Measurements from ENCODE around the gene CAMTA1. TPM values are rescaled to one million over a fixed set of nuclear protein-coding genes. Genes with fewer than 3 reads are reported as not detected.

Gene CAMTA1
- polyA plus RNA-seq, 1 experiment, result 23.1 TPM

DNA sequence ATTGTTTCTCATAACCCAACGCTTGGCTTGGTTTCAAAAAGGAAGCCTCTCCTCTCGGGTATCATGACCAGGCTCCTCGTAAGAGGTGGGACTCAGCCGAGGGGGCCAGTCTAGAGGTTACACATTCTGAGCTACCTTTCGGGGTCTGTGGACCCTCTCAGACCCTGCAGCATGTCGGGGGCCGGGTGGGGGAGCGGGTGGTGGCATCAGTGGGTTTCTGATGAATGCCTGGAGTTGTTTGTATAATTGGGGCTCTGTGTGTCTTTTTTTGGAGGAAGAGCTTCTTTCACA is 229.3 kb downstream of the CAMTA1 start:
- TF ChIP-seq, protein P1, sequence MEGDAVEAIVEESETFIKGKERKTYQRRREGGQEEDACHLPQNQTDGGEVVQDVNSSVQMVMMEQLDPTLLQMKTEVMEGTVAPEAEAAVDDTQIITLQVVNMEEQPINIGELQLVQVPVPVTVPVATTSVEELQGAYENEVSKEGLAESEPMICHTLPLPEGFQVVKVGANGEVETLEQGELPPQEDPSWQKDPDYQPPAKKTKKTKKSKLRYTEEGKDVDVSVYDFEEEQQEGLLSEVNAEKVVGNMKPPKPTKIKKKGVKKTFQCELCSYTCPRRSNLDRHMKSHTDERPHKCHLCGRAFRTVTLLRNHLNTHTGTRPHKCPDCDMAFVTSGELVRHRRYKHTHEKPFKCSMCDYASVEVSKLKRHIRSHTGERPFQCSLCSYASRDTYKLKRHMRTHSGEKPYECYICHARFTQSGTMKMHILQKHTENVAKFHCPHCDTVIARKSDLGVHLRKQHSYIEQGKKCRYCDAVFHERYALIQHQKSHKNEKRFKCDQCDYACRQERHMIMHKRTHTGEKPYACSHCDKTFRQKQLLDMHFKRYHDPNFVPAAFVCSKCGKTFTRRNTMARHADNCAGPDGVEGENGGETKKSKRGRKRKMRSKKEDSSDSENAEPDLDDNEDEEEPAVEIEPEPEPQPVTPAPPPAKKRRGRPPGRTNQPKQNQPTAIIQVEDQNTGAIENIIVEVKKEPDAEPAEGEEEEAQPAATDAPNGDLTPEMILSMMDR (IDR thresholded peaks at IDR 0.05; ENCODE audit: insufficient read depth, low read depth, low read length), result no peak
- Histone ChIP-seq H3K36me3 (ENCODE audit: control insufficient read depth, insufficient read depth, low read length) (no peaks in the 10 kb centered on the region), H3K27me3 (ENCODE audit: control insufficient read depth, insufficient read depth, low read length) (peaks cover 3% of the 10 kb centered on the region; the same call in 1 of the 2 replicates), H3K4me3 (ENCODE audit: low read depth, low read length) (no peak overlapping the region)
- ChIA-PET CTCF (no interaction called here), POLR2A (no interaction called here)
- no peak for DNase-seq (ENCODE audit: low read depth)

DNA sequence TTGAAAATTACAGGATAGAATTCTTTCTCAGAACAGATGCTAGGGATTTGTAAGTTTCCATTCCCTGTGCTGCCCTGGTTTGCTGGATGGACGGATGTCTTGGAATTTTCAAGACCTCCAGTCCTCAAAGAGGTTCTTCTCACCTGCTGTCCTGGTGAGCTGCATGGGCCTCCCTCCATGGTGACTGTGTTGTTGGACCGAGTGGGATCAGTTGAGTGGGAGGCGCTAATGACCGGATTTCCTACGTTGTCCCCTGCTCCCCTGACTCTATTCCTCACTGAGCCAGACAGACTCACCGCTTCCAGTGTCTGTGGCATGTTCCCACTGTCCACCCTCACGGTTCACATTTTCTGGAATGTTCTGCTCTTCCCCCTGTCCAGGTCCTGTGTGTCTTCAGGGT is 229.8 kb downstream of the CAMTA1 start:
- DNase-seq (ENCODE audit: low read depth), result no peak
- POLR2A ChIA-PET, result no interaction called here

DNA sequence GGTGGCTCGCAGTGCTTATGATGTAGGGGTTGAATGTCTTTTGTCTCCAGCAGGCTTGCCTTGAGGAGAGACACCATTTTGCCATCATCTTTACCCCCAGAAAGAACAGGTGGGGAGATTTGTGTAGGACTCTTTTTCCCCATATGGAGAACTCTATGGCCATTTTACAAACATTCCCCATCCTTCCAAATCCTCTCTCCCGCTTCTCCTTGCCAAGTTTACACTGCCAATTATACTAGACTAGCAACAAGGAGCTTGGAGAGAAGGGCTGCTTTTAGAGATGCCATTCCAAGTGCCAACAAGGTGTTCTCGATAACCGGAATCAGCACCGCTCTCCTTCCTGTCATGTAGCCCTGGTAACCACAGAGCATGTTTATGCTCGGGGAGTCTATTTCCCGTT is 233.1 kb downstream of the CAMTA1 start:
- ChIA-PET CTCF (no interaction called here), POLR2A (no interaction called here)
- peaks cover 4% of the 10 kb centered on the region; the same call in 1 of the 2 replicates for H3K27me3 ChIP-seq (ENCODE audit: control insufficient read depth, insufficient read depth, low read length)
- DNase-seq (ENCODE audit: low read depth), result no peak
- no peaks in the 10 kb centered on the region for H3K36me3 ChIP-seq (ENCODE audit: control insufficient read depth, insufficient read depth, low read length)
- H3K4me3 ChIP-seq (ENCODE audit: low read depth, low read length), result no peak overlapping the region
- TF ChIP-seq, protein P1 (IDR thresholded peaks at IDR 0.05; ENCODE audit: insufficient read depth, low read depth, low read length), result no peak

More for the DNA sequence above, 229.8 kb downstream of the CAMTA1 start:
- TF ChIP-seq, protein P1 (IDR thresholded peaks at IDR 0.05; ENCODE audit: insufficient read depth, low read depth, low read length), result no peak
- CTCF ChIA-PET, result no interaction called here
- Histone ChIP-seq H3K36me3 (ENCODE audit: control insufficient read depth, insufficient read depth, low read length) (no peaks in the 10 kb centered on the region), H3K27me3 (ENCODE audit: control insufficient read depth, insufficient read depth, low read length) (peaks cover 4% of the 10 kb centered on the region; the same call in 1 of the 2 replicates), H3K4me3 (ENCODE audit: low read depth, low read length) (no peak overlapping the region)

GRCh38 chr1:7018826-7019225 is 233.6 kb downstream of the CAMTA1 start:
- no peak for DNase-seq (ENCODE audit: low read depth)
- Histone ChIP-seq H3K27me3 (ENCODE audit: control insufficient read depth, insufficient read depth, low read length) (peaks cover 4% of the 10 kb centered on the region; the same call in 1 of the 2 replicates), H3K4me3 (ENCODE audit: low read depth, low read length) (no peak overlapping the region), H3K36me3 (ENCODE audit: control insufficient read depth, insufficient read depth, low read length) (no peaks in the 10 kb centered on the region)
- TF ChIP-seq, protein P1 (IDR thresholded peaks at IDR 0.05; ENCODE audit: insufficient read depth, low read depth, low read length), result no peak
- ChIA-PET POLR2A (no interaction called here), CTCF (no interaction called here)

- Histone ChIP-seq H3K27me3 (ENCODE audit: control insufficient read depth, insufficient read depth, low read length) (peaks cover 4% of the 10 kb centered on the region; the same call in 1 of the 2 replicates), H3K36me3 (ENCODE audit: control insufficient read depth, insufficient read depth, low read length) (no peaks in the 10 kb centered on the region), H3K4me3 (ENCODE audit: low read depth, low read length) (no peak overlapping the region)
- ChIA-PET CTCF (interaction anchor here (1.9 kb wide), 1 partner anchor 24 kb away, joined by 5 read pairs; no protein-coding TSS in a partner anchor), POLR2A (no interaction called here)
- TF ChIP-seq, protein P1 (IDR thresholded peaks at IDR 0.05; ENCODE audit: insufficient read depth, low read depth, low read length), result no peak
- DNase-seq (ENCODE audit: low read depth), result no peak
These were observed 234.3 kb downstream of the CAMTA1 start for GRCh38 chr1:7019510-7019909.
